Urinary bladder (tissue), 4 donors: Measurements from ENCODE around the gene GOLGA3. TPM values are rescaled to one million over a fixed set of nuclear protein-coding genes. Genes with fewer than 3 reads are reported as not detected.
"Not testable (repeated sequence)": the region's sequence is repeated elsewhere in the genome, so short reads cannot be mapped to it uniquely, and the experiment has no call there.

ENCODE experiments used
- DNase-seq: peaks from one replicate; pipeline ENCODE4 v3.0.0-alpha.2; 2015; ENCODE audit errors: extremely low spot score
- H3K27ac ChIP-seq: one replicate; pipeline ENCODE4 v1.5.1; 2013; ENCODE audit warnings: low read depth, mild to moderate bottlenecking, moderate library complexity
- H3K36me3 ChIP-seq: one replicate; pipeline ENCODE4 v1.6.1; 2013; ENCODE audit warnings: mild to moderate bottlenecking, moderate library complexity; ENCODE audit not compliant: insufficient read depth
- H3K4me1 ChIP-seq: one replicate; pipeline ENCODE4 v1.6.1; 2013; ENCODE audit warnings: mild to moderate bottlenecking, moderate library complexity; ENCODE audit not compliant: insufficient read depth
- H3K4me3 ChIP-seq: one replicate; pipeline ENCODE4 v1.5.1; 2013; ENCODE audit warnings: low read depth, low read length
- WGBS: extraction: QIAGEN DNeasy Blood & Tissue Kit; methylation state at CpG from one replicate; pipeline ENCODE4 v1.1.7; 2013; 5-methylcytosine and 5-hydroxymethylcytosine counted together
- polyA plus RNA-seq: library from polyadenylated mRNA; stranded (reverse); fragments of 200-250 nt; gene quantifications from one replicate; pipeline ENCODE4 v1.2.3, GENCODE V29; 2013
- total RNA-seq: library from RNA; depleted of rRNA; stranded (reverse); fragments of >200 nt; gene quantifications from one replicate; pipeline ENCODE4 v1.2.3, GENCODE V29; 2014
- donor health status: healthy with polysubstance abuse.
- donor health status: healthy.

GOLGA3 gene
- total and polyA plus RNA-seq, 2 donors, result 22.5 to 64.4 TPM

GRCh38 chr12:132774646-132775275 is 53.9 kb downstream of the GOLGA3 start:
- H3K27ac ChIP-seq, result no peak overlapping the region
- DNase-seq, result no peak
- 89% methylated on average over 30 of the region's 30 CpGs for WGBS
- no peak overlapping the region for H3K4me3 ChIP-seq
- no peaks in the 10 kb centered on the region for H3K4me1 ChIP-seq
- H3K36me3 ChIP-seq, result peaks cover 5% of the 10 kb centered on the region

GRCh38 chr12:132774159-132774558 is 54.5 kb downstream of the GOLGA3 start:
- Histone ChIP-seq H3K27ac (no peak overlapping the region), H3K36me3 (peaks cover 5% of the 10 kb centered on the region), H3K4me3 (no peak overlapping the region), H3K4me1 (no peaks in the 10 kb centered on the region)
- WGBS, result 87% methylated on average over 18 of the region's 18 CpGs
- no peak for DNase-seq

GRCh38 chr12:132773077-132773955 is 55.4 kb downstream of the GOLGA3 start:
- no peak overlapping the region for H3K27ac ChIP-seq
- no peak overlapping the region for H3K4me3 ChIP-seq
- 91% methylated on average over 41 of the region's 41 CpGs for WGBS
- DNase-seq, result no peak
- no peaks in the 10 kb centered on the region for H3K4me1 ChIP-seq
- H3K36me3 ChIP-seq, result peaks cover 5% of the 10 kb centered on the region

GRCh38 chr12:132772606-132773005 is 56.1 kb downstream of the GOLGA3 start:
- peaks cover 5% of the 10 kb centered on the region for H3K36me3 ChIP-seq
- no peaks in the 10 kb centered on the region for H3K4me1 ChIP-seq
- H3K27ac ChIP-seq, result no peak overlapping the region
- WGBS, result 85% methylated on average over 14 of the region's 14 CpGs
- no peak overlapping the region for H3K4me3 ChIP-seq
- no peak for DNase-seq

GRCh38 chr12:132771126-132771838 is 57.4 kb downstream of the GOLGA3 start:
- Histone ChIP-seq H3K27ac (no peak overlapping the region), H3K4me1 (no peaks in the 10 kb centered on the region), H3K36me3 (peaks cover 5% of the 10 kb centered on the region), H3K4me3 (no peak overlapping the region)
- no peak for DNase-seq
- 85% methylated on average over 15 of the region's 15 CpGs for WGBS

- no peak for DNase-seq
- Histone ChIP-seq H3K4me3 (no peak overlapping the region), H3K27ac (no peak overlapping the region), H3K36me3 (no peaks in the 10 kb centered on the region), H3K4me1 (no peaks in the 10 kb centered on the region)
- 72% methylated on average over 27 of the region's 27 CpGs for WGBS
Observed at GRCh38 chr12:132766380-132767085, 62.1 kb downstream of the GOLGA3 start.

GRCh38 chr12:132765361-132765760 is 63.3 kb downstream of the GOLGA3 start:
- 60% methylated on average over 11 of the region's 11 CpGs for WGBS
- no peak overlapping the region for H3K27ac ChIP-seq

GRCh38 chr12:132764231-132764630 is 64.4 kb downstream of the GOLGA3 start:
- no peak for DNase-seq
- no peak overlapping the region for H3K27ac ChIP-seq
- H3K36me3 ChIP-seq, result no peaks in the 10 kb centered on the region
- no peak overlapping the region for H3K4me3 ChIP-seq
- H3K4me1 ChIP-seq, result peaks cover 3% of the 10 kb centered on the region
- WGBS, result 95% methylated on average over 20 of the region's 20 CpGs

More at GRCh38 chr12:132765361-132765760, 63.3 kb downstream of the GOLGA3 start:
- Histone ChIP-seq H3K4me3 (no peak overlapping the region), H3K36me3 (no peaks in the 10 kb centered on the region), H3K4me1 (peaks cover 2% of the 10 kb centered on the region)
- no peak for DNase-seq

- under 1% methylated on average over 89 of the region's 89 CpGs for WGBS
- peak overlapping the region; percentile 95 for H3K27ac ChIP-seq
- DNase-seq, result peak; percentile 69
- peak overlapping the region; percentile 99 for H3K4me3 ChIP-seq
- peaks cover 3% of the 10 kb centered on the region for H3K4me1 ChIP-seq
- no peaks in the 10 kb centered on the region for H3K36me3 ChIP-seq
Observed at GRCh38 chr12:132761921-132762583, 66.6 kb downstream of the GOLGA3 start.

- peaks cover 3% of the 10 kb centered on the region for H3K4me1 ChIP-seq
- H3K27ac ChIP-seq, result peak within 1 kb of the TSS; percentile 95
- DNase-seq, result no peak
- H3K4me3 ChIP-seq, result peak within 1 kb of the TSS; percentile 99
- no peaks in the 10 kb centered on the region for H3K36me3 ChIP-seq
- WGBS, result under 1% methylated on average over 97 of the region's 97 CpGs
Observed at GRCh38 chr12:132761032-132761920, 67.4 kb downstream of the GOLGA3 start, which contains the start of gene ANKLE2. Gene ANKLE2 (minus strand): TSS chr12:132761832. CDS start chr12:132761798, 34 bp downstream.

- DNase-seq, result no peak
- Histone ChIP-seq H3K36me3 (no peaks in the 10 kb centered on the region), H3K27ac (no peak overlapping the region), H3K4me3 (no peak overlapping the region), H3K4me1 (peaks cover 3% of the 10 kb centered on the region)
- 92% methylated on average over 8 of the region's 8 CpGs for WGBS
Observed at GRCh38 chr12:132759359-132759758, 69.3 kb downstream of the GOLGA3 start.

GRCh38 chr12:132758825-132759224 is 69.8 kb downstream of the GOLGA3 start:
- DNase-seq, H3K4me3 ChIP-seq, H3K36me3 ChIP-seq, H3K27ac ChIP-seq, H3K4me1 ChIP-seq: not testable (repeated sequence)
- 87% methylated on average over 28 of the region's 28 CpGs for WGBS
